C4-2B (cell line): ENCODE results near the gene LAMTOR4.

Source experiments
- ZFX ChIP-seq: fragments of 450-650 bp; IDR thresholded peaks from 2 replicates; pipeline ENCODE4 v1.6.1; 2017
- TF ChIP-seq, protein P1 (sequence below): fragments of 450-650 bp; conservative IDR thresholded peaks from 2 replicates; pipeline ENCODE4 v1.5.1; 2017; ENCODE audit warnings: mild to moderate bottlenecking

DNA sequence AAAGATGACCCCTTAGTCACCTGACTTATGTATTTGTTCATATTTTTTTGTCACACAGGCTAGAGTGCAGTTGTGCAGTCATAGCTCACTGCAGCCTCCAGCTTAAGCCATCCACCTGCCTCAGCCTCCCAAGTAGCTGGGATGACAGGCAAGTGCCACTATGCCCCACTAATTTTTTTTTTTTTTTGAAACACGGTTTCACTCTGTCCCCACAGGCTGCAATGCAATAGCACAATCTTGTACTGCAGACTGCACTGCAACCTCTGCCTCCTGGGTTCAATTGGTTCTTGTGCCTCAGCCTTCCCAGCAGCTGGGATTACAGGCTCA lies 20.1 kb upstream of the LAMTOR4 start:
- TF ChIP-seq, protein P1, sequence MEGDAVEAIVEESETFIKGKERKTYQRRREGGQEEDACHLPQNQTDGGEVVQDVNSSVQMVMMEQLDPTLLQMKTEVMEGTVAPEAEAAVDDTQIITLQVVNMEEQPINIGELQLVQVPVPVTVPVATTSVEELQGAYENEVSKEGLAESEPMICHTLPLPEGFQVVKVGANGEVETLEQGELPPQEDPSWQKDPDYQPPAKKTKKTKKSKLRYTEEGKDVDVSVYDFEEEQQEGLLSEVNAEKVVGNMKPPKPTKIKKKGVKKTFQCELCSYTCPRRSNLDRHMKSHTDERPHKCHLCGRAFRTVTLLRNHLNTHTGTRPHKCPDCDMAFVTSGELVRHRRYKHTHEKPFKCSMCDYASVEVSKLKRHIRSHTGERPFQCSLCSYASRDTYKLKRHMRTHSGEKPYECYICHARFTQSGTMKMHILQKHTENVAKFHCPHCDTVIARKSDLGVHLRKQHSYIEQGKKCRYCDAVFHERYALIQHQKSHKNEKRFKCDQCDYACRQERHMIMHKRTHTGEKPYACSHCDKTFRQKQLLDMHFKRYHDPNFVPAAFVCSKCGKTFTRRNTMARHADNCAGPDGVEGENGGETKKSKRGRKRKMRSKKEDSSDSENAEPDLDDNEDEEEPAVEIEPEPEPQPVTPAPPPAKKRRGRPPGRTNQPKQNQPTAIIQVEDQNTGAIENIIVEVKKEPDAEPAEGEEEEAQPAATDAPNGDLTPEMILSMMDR, result no peak
- TF ChIP-seq ZFX, result no peak
